ENCODE data around the gene DR1. TPM values are rescaled to one million over a fixed set of nuclear protein-coding genes. Genes with fewer than 3 reads are reported as not detected.

DR1 gene
- total RNA-seq, 1 donor from 2014 or later: 52.3 TPM

DNA sequence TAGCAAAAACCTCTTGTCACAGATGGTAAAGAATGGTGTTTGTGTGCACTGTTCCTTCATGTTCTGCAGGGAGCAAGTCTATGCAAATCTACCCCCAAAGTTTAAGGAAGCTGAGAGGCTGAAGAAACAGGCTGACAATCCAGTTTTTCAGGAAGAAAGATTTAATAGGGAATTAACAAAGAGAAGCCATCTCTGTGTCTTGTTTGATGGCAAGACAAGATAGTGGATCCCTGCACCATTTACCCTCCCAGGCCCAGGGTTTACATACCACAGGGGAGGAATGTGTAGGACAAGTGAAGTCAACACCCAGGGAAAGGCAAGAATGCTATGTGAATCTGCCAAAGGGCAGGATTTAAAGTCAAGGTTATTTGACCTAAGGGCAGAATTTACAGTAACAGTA is 54.1 kb downstream of the DR1 start:
- intact Hi-C loops (cut with DNase I): no loop called here
- H3K27ac ChIP-seq: no peak overlapping the region
- no peaks in the 10 kb centered on the region for H3K4me1 ChIP-seq
- no peaks in the 10 kb centered on the region for H3K27me3 ChIP-seq (ENCODE audit: low read depth)
- no peaks in the 10 kb centered on the region for H3K9me3 ChIP-seq
- TF ChIP-seq CTCF (IDR thresholded peaks at IDR 0.05): no peak
- H3K4me3 ChIP-seq: no peak overlapping the region
- no peak for DNase-seq
- ATAC-seq: no peak
- H3K36me3 ChIP-seq: no peaks in the 10 kb centered on the region

DNA sequence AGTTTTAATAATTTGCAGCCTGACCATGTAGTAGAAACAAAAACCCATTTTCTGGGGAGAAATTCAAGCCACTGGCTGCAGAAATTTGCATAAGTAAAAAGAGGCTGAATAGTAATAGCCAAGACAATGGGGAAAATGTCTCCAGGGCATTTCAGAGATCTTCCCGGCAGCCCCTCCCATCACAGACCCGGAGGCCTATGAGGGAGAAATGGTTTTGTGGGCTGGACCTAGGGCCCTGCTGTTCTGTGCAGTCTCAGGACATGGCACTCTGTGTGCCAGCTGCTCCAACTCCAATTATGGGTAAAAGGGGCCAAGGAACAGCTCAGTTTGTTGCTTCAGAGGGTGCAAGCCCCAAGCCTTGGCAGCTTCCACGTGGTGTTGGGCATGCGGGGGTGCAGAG is 62.5 kb downstream of the DR1 start:
- no peak overlapping the region for H3K4me3 ChIP-seq
- TF ChIP-seq CTCF (IDR thresholded peaks at IDR 0.05): no peak

DNA sequence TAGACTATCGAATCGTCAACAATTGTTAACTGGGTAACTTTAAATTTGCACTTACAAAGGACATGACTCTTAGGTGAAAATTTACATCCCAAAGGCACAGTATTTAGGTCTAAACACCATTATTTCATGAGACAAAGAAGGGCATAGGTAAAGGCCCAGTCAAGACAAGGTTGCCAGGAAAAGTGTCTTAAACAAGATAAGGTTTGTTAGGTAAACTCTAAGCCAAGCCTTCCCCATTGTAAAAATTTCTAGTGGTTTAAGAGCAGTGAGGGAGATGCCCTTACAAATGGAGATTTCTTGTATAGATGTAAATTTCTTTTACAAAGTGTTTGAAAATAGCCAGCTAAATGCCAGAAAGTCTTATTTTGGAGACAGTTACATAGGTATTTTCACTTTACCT is 65.3 kb downstream of the DR1 start:
- intact Hi-C loops (cut with DNase I): no loop called here
- Histone ChIP-seq H3K4me3 (no peak overlapping the region), H3K27me3 (ENCODE audit: low read depth) (no peaks in the 10 kb centered on the region), H3K36me3 (no peaks in the 10 kb centered on the region), H3K4me1 (no peaks in the 10 kb centered on the region), H3K27ac (no peak overlapping the region), H3K9me3 (no peaks in the 10 kb centered on the region)
- no peak for TF ChIP-seq CTCF (IDR thresholded peaks at IDR 0.05)
- ATAC-seq: no peak
- no peak for DNase-seq

More for the DNA sequence above, 62.5 kb downstream of the DR1 start:
- ATAC-seq (no peak), DNase-seq (no peak)
- Histone ChIP-seq H3K27me3 (ENCODE audit: low read depth) (no peaks in the 10 kb centered on the region), H3K36me3 (no peaks in the 10 kb centered on the region), H3K4me1 (no peaks in the 10 kb centered on the region), H3K27ac (no peak overlapping the region), H3K9me3 (no peaks in the 10 kb centered on the region)
- intact Hi-C loops (cut with DNase I): no loop called here

DNA sequence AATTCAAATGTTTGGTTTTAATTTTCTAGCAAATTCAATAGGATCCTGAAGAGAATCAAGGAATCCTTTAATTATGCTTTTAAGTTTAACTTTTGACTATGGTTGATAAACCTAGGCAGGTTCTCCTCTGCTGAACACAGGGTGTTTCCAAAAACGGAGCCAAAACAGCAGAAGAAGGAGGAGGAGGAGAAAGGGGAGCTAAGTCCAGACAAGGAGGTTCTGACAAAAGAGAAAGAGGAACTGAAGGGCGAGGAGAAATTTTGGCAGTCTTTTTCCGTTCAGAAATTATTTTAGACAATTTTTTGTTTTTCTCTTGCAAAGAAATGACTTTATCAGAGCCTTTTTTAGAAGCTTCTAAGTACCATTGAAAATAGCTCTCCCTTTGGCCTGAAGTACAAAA is 69.0 kb downstream of the DR1 start:
- H3K27ac ChIP-seq: no peak overlapping the region
- no peaks in the 10 kb centered on the region for H3K9me3 ChIP-seq
- no peak for ATAC-seq
- no peaks in the 10 kb centered on the region for H3K4me1 ChIP-seq
- H3K36me3 ChIP-seq: no peaks in the 10 kb centered on the region
- TF ChIP-seq CTCF (IDR thresholded peaks at IDR 0.05): no peak
- no peak overlapping the region for H3K4me3 ChIP-seq
- intact Hi-C loops (cut with DNase I): no loop called here
- DNase-seq: no peak
- H3K27me3 ChIP-seq (ENCODE audit: low read depth): no peaks in the 10 kb centered on the region

GRCh38 chr1:93415296-93415695 is 69.6 kb downstream of the DR1 start:
- no peaks in the 10 kb centered on the region for H3K27me3 ChIP-seq (ENCODE audit: low read depth)
- H3K4me3 ChIP-seq: no peak overlapping the region
- TF ChIP-seq CTCF (IDR thresholded peaks at IDR 0.05): no peak
- DNase-seq (no peak), ATAC-seq (no peak)
- H3K27ac ChIP-seq: no peak overlapping the region
- intact Hi-C loops (cut with DNase I): no loop called here
- no peaks in the 10 kb centered on the region for H3K9me3 ChIP-seq
- no peaks in the 10 kb centered on the region for H3K4me1 ChIP-seq
- H3K36me3 ChIP-seq: no peaks in the 10 kb centered on the region

- no peak for TF ChIP-seq CTCF (IDR thresholded peaks at IDR 0.05)
- H3K9me3 ChIP-seq: no peaks in the 10 kb centered on the region
- intact Hi-C loops (cut with DNase I): no loop called here
Observed at GRCh38 chr1:93416183-93416582, 70.5 kb downstream of the DR1 start.

More at GRCh38 chr1:93416183-93416582, 70.5 kb downstream of the DR1 start:
- ATAC-seq: no peak
- Histone ChIP-seq H3K4me1 (no peaks in the 10 kb centered on the region), H3K36me3 (no peaks in the 10 kb centered on the region), H3K27ac (no peak overlapping the region), H3K27me3 (ENCODE audit: low read depth) (no peaks in the 10 kb centered on the region), H3K4me3 (no peak overlapping the region)
- DNase-seq: no peak

Measured in lower lobe of right lung (tissue), 2 donors.